GM12878 (cell line): Measurements from ENCODE around the gene DAD1. TPM values are rescaled to one million over a fixed set of nuclear protein-coding genes. Genes with fewer than 3 reads are reported as not detected.

ENCODE experiments used
- E2F8 ChIP-seq: fragments of 450-650 bp; IDR thresholded peaks from 2 replicates; pipeline ENCODE4 v1.6.1; 2018; ENCODE audit warnings: mild to moderate bottlenecking, low read depth, moderate library complexity; ENCODE audit not compliant: partially characterized antibody
- EGR1 ChIP-seq, 2 experiments: IDR thresholded peaks; 1 replicate in 1 of 2; 2 replicates in 1 of 2; pipeline ENCODE4 v1.6.1; 2011 to 2012; ENCODE audit warnings: low read depth in 2 of 2, low read length in 2 of 2, borderline replicate concordance in 1 of 2, mild to moderate bottlenecking in 1 of 2, moderate library complexity in 1 of 2
- HDGF ChIP-seq: fragments of 450-650 bp; IDR thresholded peaks from 2 replicates; pipeline ENCODE4 v1.6.1; 2016; ENCODE audit warnings: antibody characterized with exemption
- KAT2A ChIP-seq: conservative IDR thresholded peaks from 2 replicates; pipeline ENCODE4 v1.6.1; 2011; ENCODE audit warnings: low read depth, low read length; ENCODE audit not compliant: control insufficient read depth
- MTA3 ChIP-seq: IDR thresholded peaks from 2 replicates; pipeline ENCODE4 v1.6.1; 2012; ENCODE audit warnings: low read length, inconsistent platforms, borderline replicate concordance
- NFIC ChIP-seq: IDR thresholded peaks from 2 replicates; pipeline ENCODE4 v1.6.1; 2012; ENCODE audit warnings: low read depth, mild to moderate bottlenecking, inconsistent platforms, low read length, moderate library complexity
- NFXL1 ChIP-seq: fragments of 450-650 bp; IDR thresholded peaks from 2 replicates; pipeline ENCODE4 v1.6.1; 2017; ENCODE audit warnings: antibody characterized with exemption, mild to moderate bottlenecking, borderline replicate concordance
- PAX5 ChIP-seq: IDR thresholded peaks from 2 replicates; pipeline ENCODE4 v1.6.1; 2011; ENCODE audit warnings: low read depth, low read length, borderline replicate concordance
- POLR2AphosphoS2 ChIP-seq: IDR thresholded peaks from 2 replicates; pipeline ENCODE4 v1.6.1; 2011; ENCODE audit warnings: low read depth, mild to moderate bottlenecking, low read length, improper control_type of control experiment, moderate library complexity
- RAD51 ChIP-seq: fragments of 450-650 bp; IDR thresholded peaks from 2 replicates; pipeline ENCODE4 v1.6.1; 2016; ENCODE audit warnings: moderate library complexity, mild to moderate bottlenecking, inconsistent platforms
- RELA ChIP-seq: fragments of 450-650 bp; IDR thresholded peaks from 2 replicates; pipeline ENCODE4 v1.8.0; 2014; ENCODE audit warnings: borderline replicate concordance; ENCODE audit not compliant: partially characterized antibody
- SMARCA5 ChIP-seq: fragments of 450-650 bp; IDR thresholded peaks from 2 replicates; pipeline ENCODE4 v1.6.1; 2017; ENCODE audit warnings: mild to moderate bottlenecking
- SREBF2 ChIP-seq: IDR thresholded peaks from 2 replicates; pipeline ENCODE4 v1.6.1; 2012; ENCODE audit warnings: mild to moderate bottlenecking, low read length
- TCF7 ChIP-seq: IDR thresholded peaks from 2 replicates; pipeline ENCODE4 v1.6.1; 2014; ENCODE audit warnings: antibody characterized with exemption, borderline replicate concordance
- ZNF687 ChIP-seq: fragments of 450-650 bp; IDR thresholded peaks from 2 replicates; pipeline ENCODE4 v1.6.1; 2017; ENCODE audit warnings: mild to moderate bottlenecking, moderate library complexity
- polyA plus RNA-seq, 11 experiments: library from polyadenylated mRNA; depleted of rRNA in 4 of 11; unstranded in 6 of 11; stranded (reverse) in 5 of 11; fragments of >200 nt; fragmentation: Nextera tagmentation in 4 of 11; fragmentation: Illumina TruSeq in 1 of 11; extraction: Ambion mirVana in 4 of 11; extraction: Trizol in 1 of 11; gene quantifications; 1 replicate in 1 of 11; 2 replicates in 10 of 11; pipeline versions ENCODE4 v1.2.1 to v1.2.3, GENCODE V29; 2011 to 2016; ENCODE audit warnings: inconsistent platforms in 2 of 11, missing spikeins in 2 of 11, low read depth in 1 of 11
- total RNA-seq, 4 experiments: library from RNA; depleted of rRNA in 3 of 4; stranded (reverse); fragments of >200 nt in 3 of 4; fragmentation: Illumina TruSeq in 1 of 4; extraction: Trizol in 1 of 4; gene quantifications; 2 replicates each; pipeline versions ENCODE4 v1.2.1 to v1.2.3, GENCODE V29; 2013 to 2021
- TF ChIP-seq, protein P1 (sequence below): fragments of 450-650 bp; IDR thresholded peaks from 2 replicates; pipeline ENCODE4 v1.6.1; 2017; ENCODE audit warnings: borderline replicate concordance
- TF ChIP-seq, protein P2 (sequence below): fragments of 450-650 bp; IDR thresholded peaks from 2 replicates; pipeline ENCODE4 v1.6.1; 2017; ENCODE audit warnings: low read depth, mild to moderate bottlenecking, moderate library complexity
- TF ChIP-seq, protein P3 (sequence below): fragments of 450-650 bp; IDR thresholded peaks from 2 replicates; pipeline ENCODE4 v1.6.1; 2014; ENCODE audit warnings: mild to moderate bottlenecking

Gene DAD1
- total and polyA plus RNA-seq, 10 of the 15 experiments (the other 5 are each of a cell fraction or from before 2014, with no cell fraction given), result 161 to 920 (median 319) TPM

DNA sequence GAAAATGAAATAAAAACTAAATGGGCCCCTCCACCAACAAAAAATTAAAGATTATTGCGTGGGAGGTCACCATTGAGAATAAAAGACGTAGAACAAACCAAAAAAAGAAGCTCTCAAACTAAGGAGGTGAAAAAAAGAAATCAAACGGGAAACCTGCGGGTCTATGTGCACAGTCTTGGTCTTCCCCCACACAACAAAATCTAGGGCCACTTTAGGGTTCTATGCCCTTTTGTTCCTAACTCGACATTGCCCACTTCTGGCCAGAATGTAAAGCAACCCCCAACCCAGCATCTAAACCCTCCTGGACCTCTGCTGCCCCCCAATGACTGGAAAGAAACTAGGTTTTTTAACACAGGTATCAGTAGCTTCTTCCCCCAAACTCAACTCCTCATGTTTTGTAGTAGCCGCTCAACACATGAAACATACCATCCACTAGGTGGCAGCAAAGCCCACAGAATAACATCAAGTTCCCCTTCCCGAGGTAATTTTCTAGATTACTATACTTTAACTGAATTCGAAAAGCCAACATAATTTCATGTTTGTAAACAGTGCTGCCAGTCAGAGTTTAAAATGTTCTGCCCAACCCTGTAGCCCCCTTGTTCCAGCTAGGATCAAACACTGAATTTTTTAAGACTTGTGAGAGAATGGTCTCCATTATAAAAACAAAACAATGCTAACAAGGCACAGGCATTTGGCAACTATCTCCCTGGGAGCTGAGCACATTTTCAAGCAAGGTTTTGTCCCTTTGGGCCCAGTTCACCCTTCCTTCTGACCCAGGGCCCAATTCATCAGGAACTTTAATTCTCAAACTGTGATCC is 18.7 kb downstream of the DAD1 start (continued):
- TF ChIP-seq ZNF687 (peak; percentile 98), NFIC (peak; percentile 78), PAX5 (peak; percentile 68), TCF7 (peak; percentile 57; the same call in 1 of the 2 replicates), SMARCA5 (peak; percentile 93), E2F8 (no peak), NFXL1 (no peak), EGR1 (IDR thresholded peaks at IDR 0.05; ENCODE audit: borderline replicate concordance in 1 of 2, low read depth in 2 of 2, low read length in 2 of 2) (no peak), RELA (peak; percentile 82), MTA3 (peak; percentile 92; the same call in 1 of the 2 replicates), HDGF (no peak), SREBF2 (no peak; the same call in none of the 2 replicates), POLR2AphosphoS2 (0 out of 2 replicates have a peak, but pooled peaks have one; percentile 39), RAD51 (peak; percentile 48; the same call in 1 of the 2 replicates), KAT2A (no peak)
- TF ChIP-seq, protein P1, sequence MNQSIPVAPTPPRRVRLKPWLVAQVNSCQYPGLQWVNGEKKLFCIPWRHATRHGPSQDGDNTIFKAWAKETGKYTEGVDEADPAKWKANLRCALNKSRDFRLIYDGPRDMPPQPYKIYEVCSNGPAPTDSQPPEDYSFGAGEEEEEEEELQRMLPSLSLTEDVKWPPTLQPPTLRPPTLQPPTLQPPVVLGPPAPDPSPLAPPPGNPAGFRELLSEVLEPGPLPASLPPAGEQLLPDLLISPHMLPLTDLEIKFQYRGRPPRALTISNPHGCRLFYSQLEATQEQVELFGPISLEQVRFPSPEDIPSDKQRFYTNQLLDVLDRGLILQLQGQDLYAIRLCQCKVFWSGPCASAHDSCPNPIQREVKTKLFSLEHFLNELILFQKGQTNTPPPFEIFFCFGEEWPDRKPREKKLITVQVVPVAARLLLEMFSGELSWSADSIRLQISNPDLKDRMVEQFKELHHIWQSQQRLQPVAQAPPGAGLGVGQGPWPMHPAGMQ, result no peak
- TF ChIP-seq, protein P2, sequence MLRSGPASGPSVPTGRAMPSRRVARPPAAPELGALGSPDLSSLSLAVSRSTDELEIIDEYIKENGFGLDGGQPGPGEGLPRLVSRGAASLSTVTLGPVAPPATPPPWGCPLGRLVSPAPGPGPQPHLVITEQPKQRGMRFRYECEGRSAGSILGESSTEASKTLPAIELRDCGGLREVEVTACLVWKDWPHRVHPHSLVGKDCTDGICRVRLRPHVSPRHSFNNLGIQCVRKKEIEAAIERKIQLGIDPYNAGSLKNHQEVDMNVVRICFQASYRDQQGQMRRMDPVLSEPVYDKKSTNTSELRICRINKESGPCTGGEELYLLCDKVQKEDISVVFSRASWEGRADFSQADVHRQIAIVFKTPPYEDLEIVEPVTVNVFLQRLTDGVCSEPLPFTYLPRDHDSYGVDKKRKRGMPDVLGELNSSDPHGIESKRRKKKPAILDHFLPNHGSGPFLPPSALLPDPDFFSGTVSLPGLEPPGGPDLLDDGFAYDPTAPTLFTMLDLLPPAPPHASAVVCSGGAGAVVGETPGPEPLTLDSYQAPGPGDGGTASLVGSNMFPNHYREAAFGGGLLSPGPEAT, result peak; percentile 81
- TF ChIP-seq, protein P3, sequence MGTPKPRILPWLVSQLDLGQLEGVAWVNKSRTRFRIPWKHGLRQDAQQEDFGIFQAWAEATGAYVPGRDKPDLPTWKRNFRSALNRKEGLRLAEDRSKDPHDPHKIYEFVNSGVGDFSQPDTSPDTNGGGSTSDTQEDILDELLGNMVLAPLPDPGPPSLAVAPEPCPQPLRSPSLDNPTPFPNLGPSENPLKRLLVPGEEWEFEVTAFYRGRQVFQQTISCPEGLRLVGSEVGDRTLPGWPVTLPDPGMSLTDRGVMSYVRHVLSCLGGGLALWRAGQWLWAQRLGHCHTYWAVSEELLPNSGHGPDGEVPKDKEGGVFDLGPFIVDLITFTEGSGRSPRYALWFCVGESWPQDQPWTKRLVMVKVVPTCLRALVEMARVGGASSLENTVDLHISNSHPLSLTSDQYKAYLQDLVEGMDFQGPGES, result no peak
